OCI-LY1 (cell line): ENCODE data around the gene ZMPSTE24.

ENCODE experiments used
- H2AFZ ChIP-seq: fragments of 200-600 bp; sonication (generic), shearing (Covaris generic); 2 replicates; pipeline ENCODE4 v1.6.0; 2014; ENCODE audit warnings: antibody characterized with exemption, mild to moderate bottlenecking, low read length
- H3F3A ChIP-seq: fragments of 200-600 bp; sonication (generic), shearing (Covaris generic); 2 replicates; pipeline ENCODE4 v1.6.0; 2014; ENCODE audit warnings: mild to moderate bottlenecking, antibody characterized with exemption, low read length, moderate library complexity; ENCODE audit not compliant: insufficient read depth
- H3K27ac ChIP-seq: fragments of 200-600 bp; sonication (generic); 2 replicates; pipeline ENCODE4 v1.5.1; 2014; ENCODE audit warnings: low read length, mixed run types, mild to moderate bottlenecking, low read depth; ENCODE audit not compliant: poor library complexity, severe bottlenecking
- H3K27me3 ChIP-seq: fragments of 200-600 bp; sonication (generic); 2 replicates; pipeline ENCODE4 v1.6.0; 2014; ENCODE audit warnings: antibody characterized with exemption, mild to moderate bottlenecking, low read length, moderate library complexity; ENCODE audit not compliant: insufficient read depth
- H3K36me3 ChIP-seq: fragments of 200-600 bp; sonication (generic); 2 replicates; pipeline ENCODE4 v1.6.1; 2014; ENCODE audit warnings: mild to moderate bottlenecking, antibody characterized with exemption, low read length, moderate library complexity, mixed read lengths; ENCODE audit not compliant: insufficient read depth
- H3K4me1 ChIP-seq: fragments of 200-600 bp; sonication (generic); 2 replicates; pipeline ENCODE4 v1.5.1; 2014; ENCODE audit warnings: mild to moderate bottlenecking, low read length, moderate library complexity; ENCODE audit not compliant: insufficient read depth, severe bottlenecking
- H3K4me2 ChIP-seq: fragments of 200-600 bp; sonication (generic), shearing (Covaris generic); 2 replicates; pipeline ENCODE4 v1.6.1; 2014; ENCODE audit warnings: low read length
- H3K4me3 ChIP-seq: fragments of 200-600 bp; sonication (generic); 2 replicates; pipeline ENCODE4 v1.5.1; 2014; ENCODE audit warnings: low read length, low read depth, mild to moderate bottlenecking, mixed read lengths; ENCODE audit not compliant: poor library complexity, severe bottlenecking
- H3K79me2 ChIP-seq: fragments of 200-600 bp; shearing (Covaris generic); 2 replicates; pipeline ENCODE4 v1.6.1; 2016; ENCODE audit warnings: mixed run types, low read length, mixed read lengths; ENCODE audit not compliant: insufficient read depth
- H3K9ac ChIP-seq: fragments of 200-600 bp; sonication (generic), shearing (Covaris generic); 2 replicates; pipeline ENCODE4 v1.6.1; 2014; ENCODE audit warnings: mild to moderate bottlenecking, low read length, mixed read lengths
- H3K9me2 ChIP-seq: fragments of 200-600 bp; sonication (generic), shearing (Covaris generic); 2 replicates; pipeline ENCODE4 v1.6.1; 2014; ENCODE audit warnings: low read depth, mild to moderate bottlenecking, low read length, mixed read lengths
- H3K9me3 ChIP-seq: fragments of 200-600 bp; shearing (Covaris generic); 2 replicates; pipeline ENCODE4 v1.6.1; 2014; ENCODE audit warnings: low read length, mixed read lengths
- H4K20me1 ChIP-seq: fragments of 200-600 bp; sonication (generic), shearing (Covaris generic); 2 replicates; pipeline ENCODE4 v1.6.0; 2016; ENCODE audit warnings: mild to moderate bottlenecking, low read length; ENCODE audit not compliant: insufficient read depth
- CTCF ChIP-seq: fragments of 200-600 bp; sonication (generic), shearing (Covaris generic); IDR thresholded peaks from 2 replicates; pipeline ENCODE4 v1.5.1; 2017; ENCODE audit warnings: mild to moderate bottlenecking, antibody characterized with exemption, low read length, moderate library complexity, mixed read lengths
- EZH2 ChIP-seq: fragments of 200-600 bp; sonication (generic), shearing (Covaris generic); IDR thresholded peaks from 2 replicates; pipeline ENCODE4 v1.8.0; 2017; ENCODE audit warnings: borderline replicate concordance, mixed run types, mild to moderate bottlenecking, antibody characterized with exemption, low read length, moderate library complexity, mixed read lengths

ZMPSTE24 gene

GRCh38 chr1:40232444-40232843 lies 25.6 kb upstream of the ZMPSTE24 start:
- no peak overlapping the region for H3K4me2 ChIP-seq

DNA sequence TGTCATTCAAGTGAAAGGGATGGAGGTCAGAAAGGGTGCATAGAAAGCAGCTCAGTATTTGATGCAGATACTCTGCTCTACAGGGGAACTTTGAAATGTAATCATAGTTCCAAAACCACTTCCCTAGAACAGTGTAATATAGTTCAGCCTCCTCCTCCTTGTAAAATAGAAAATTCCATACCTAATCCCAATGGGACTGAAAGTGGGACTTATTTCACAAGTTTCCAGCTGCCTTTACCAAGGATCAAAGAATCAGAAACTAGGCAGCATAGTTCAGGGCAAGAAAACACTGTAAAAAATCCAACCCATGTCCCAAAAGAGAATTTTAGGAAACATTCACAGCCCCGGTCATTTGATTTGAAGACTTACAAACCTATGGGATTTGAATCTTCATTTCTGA lies 18.4 kb upstream of the ZMPSTE24 start:
- Histone ChIP-seq H3K4me3 (no peak overlapping the region), H3K36me3 (peaks cover 56% of the 10 kb centered on the region), H3K4me2 (no peak overlapping the region), H3K9me2 (no peaks in the 10 kb centered on the region), H3K79me2 (no peaks in the 10 kb centered on the region), H3K27ac (no peak overlapping the region), H3F3A (no peaks in the 10 kb centered on the region), H4K20me1 (no peaks in the 10 kb centered on the region), H2AFZ (no peak overlapping the region), H3K4me1 (no peaks in the 10 kb centered on the region), H3K9me3 (no peaks in the 10 kb centered on the region), H3K27me3 (no peaks in the 10 kb centered on the region), H3K9ac (no peak overlapping the region)
- TF ChIP-seq EZH2 (no peak), CTCF (no peak)

More at GRCh38 chr1:40232444-40232843, 25.6 kb upstream of the ZMPSTE24 start:
- Histone ChIP-seq H3F3A (no peaks in the 10 kb centered on the region), H3K36me3 (peaks cover 83% of the 10 kb centered on the region), H3K4me3 (no peak overlapping the region), H3K9ac (no peak overlapping the region), H3K27ac (peak overlapping the region; percentile 73), H2AFZ (no peak overlapping the region), H4K20me1 (no peaks in the 10 kb centered on the region), H3K9me3 (no peaks in the 10 kb centered on the region), H3K9me2 (no peaks in the 10 kb centered on the region), H3K4me1 (peaks cover 13% of the 10 kb centered on the region), H3K79me2 (no peaks in the 10 kb centered on the region), H3K27me3 (no peaks in the 10 kb centered on the region)
- no peak for TF ChIP-seq EZH2
- TF ChIP-seq CTCF = no peak

GRCh38 chr1:40240390-40240789 lies 17.6 kb upstream of the ZMPSTE24 start:
- Histone ChIP-seq H3K27ac (no peak overlapping the region), H3K4me3 (no peak overlapping the region), H3K4me1 (no peaks in the 10 kb centered on the region), H3F3A (no peaks in the 10 kb centered on the region), H3K9me3 (no peaks in the 10 kb centered on the region), H4K20me1 (no peaks in the 10 kb centered on the region), H3K9ac (no peak overlapping the region), H3K36me3 (peaks cover 48% of the 10 kb centered on the region), H2AFZ (no peak overlapping the region), H3K27me3 (no peaks in the 10 kb centered on the region), H3K79me2 (no peaks in the 10 kb centered on the region), H3K9me2 (no peaks in the 10 kb centered on the region), H3K4me2 (no peak overlapping the region)
- TF ChIP-seq EZH2 (no peak), CTCF (no peak)
